HG03439 (cell line): ENCODE data around the gene SMAP2.
"Not testable (repeated sequence)": the region's sequence is repeated elsewhere in the genome, so short reads cannot be mapped to it uniquely, and the experiment has no call there.

Experiments used
- ATAC-seq: cut with Tn5 transposase; IDR thresholded peaks from one replicate; pipeline ENCODE4 v1.9.1; 2021; ENCODE audit warnings: mild to moderate bottlenecking, moderate library complexity; ENCODE audit not compliant: unreplicated experiment

The SMAP2 gene

GRCh38 chr1:40371707-40372258 is 1.7 kb upstream of the SMAP2 start:
- ATAC-seq = no peak

- ATAC-seq = no peak
Measured at GRCh38 chr1:40372658-40373322, 737 bp upstream of the SMAP2 start.

GRCh38 chr1:40377512-40377911 is 4.0 kb downstream of the SMAP2 start:
- no peak for ATAC-seq

- ATAC-seq = no peak
Measured at GRCh38 chr1:40379785-40380452, 6.4 kb downstream of the SMAP2 start.

GRCh38 chr1:40380817-40381216 is 7.3 kb downstream of the SMAP2 start:
- ATAC-seq = no peak

- no peak for ATAC-seq
Measured at GRCh38 chr1:40381268-40382107, 8.0 kb downstream of the SMAP2 start.

- ATAC-seq = no peak
Measured at GRCh38 chr1:40382108-40382460, 8.6 kb downstream of the SMAP2 start.

GRCh38 chr1:40382601-40383000 is 9.1 kb downstream of the SMAP2 start:
- no peak for ATAC-seq

GRCh38 chr1:40383095-40383487 is 9.6 kb downstream of the SMAP2 start:
- ATAC-seq = no peak

- ATAC-seq = no peak
Measured at GRCh38 chr1:40383488-40384412, 10.2 kb downstream of the SMAP2 start.

GRCh38 chr1:40384413-40384762 is 10.9 kb downstream of the SMAP2 start:
- ATAC-seq = no peak

GRCh38 chr1:40384887-40385286 is 11.4 kb downstream of the SMAP2 start:
- ATAC-seq = no peak

- peak; percentile 58 for ATAC-seq
Measured at GRCh38 chr1:40385437-40386358, 12.2 kb downstream of the SMAP2 start.

GRCh38 chr1:40386359-40386723 is 12.8 kb downstream of the SMAP2 start:
- no peak for ATAC-seq

GRCh38 chr1:40386796-40387195 is 13.3 kb downstream of the SMAP2 start:
- no peak for ATAC-seq

- ATAC-seq = not testable (repeated sequence)
Measured at GRCh38 chr1:40387381-40388306, 14.1 kb downstream of the SMAP2 start.

- ATAC-seq = not testable (repeated sequence)
Measured at GRCh38 chr1:40388456-40389321, 15.2 kb downstream of the SMAP2 start.
